OCI-LY1 (cell line): ENCODE data around the gene ARHGAP10.
"Not testable (repeated sequence)": the region's sequence is repeated elsewhere in the genome, so short reads cannot be mapped to it uniquely, and the experiment has no call there.

Experiments
- EZH2 ChIP-seq: fragments of 200-600 bp; sonication (generic), shearing (Covaris generic); IDR thresholded peaks from 2 replicates; pipeline ENCODE4 v1.8.0; 2017; ENCODE audit warnings: borderline replicate concordance, mixed run types, mild to moderate bottlenecking, antibody characterized with exemption, low read length, moderate library complexity, mixed read lengths
- TF ChIP-seq, protein P1 (sequence below): fragments of 200-600 bp; sonication (generic), shearing (Covaris generic); IDR thresholded peaks from 2 replicates; pipeline ENCODE4 v1.5.1; 2017; ENCODE audit warnings: mild to moderate bottlenecking, antibody characterized with exemption, low read length, moderate library complexity, mixed read lengths

GRCh38 chr4:147885216-147885615 is 153.3 kb downstream of the ARHGAP10 start:
- TF ChIP-seq, protein P1, sequence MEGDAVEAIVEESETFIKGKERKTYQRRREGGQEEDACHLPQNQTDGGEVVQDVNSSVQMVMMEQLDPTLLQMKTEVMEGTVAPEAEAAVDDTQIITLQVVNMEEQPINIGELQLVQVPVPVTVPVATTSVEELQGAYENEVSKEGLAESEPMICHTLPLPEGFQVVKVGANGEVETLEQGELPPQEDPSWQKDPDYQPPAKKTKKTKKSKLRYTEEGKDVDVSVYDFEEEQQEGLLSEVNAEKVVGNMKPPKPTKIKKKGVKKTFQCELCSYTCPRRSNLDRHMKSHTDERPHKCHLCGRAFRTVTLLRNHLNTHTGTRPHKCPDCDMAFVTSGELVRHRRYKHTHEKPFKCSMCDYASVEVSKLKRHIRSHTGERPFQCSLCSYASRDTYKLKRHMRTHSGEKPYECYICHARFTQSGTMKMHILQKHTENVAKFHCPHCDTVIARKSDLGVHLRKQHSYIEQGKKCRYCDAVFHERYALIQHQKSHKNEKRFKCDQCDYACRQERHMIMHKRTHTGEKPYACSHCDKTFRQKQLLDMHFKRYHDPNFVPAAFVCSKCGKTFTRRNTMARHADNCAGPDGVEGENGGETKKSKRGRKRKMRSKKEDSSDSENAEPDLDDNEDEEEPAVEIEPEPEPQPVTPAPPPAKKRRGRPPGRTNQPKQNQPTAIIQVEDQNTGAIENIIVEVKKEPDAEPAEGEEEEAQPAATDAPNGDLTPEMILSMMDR = not testable (repeated sequence)
- TF ChIP-seq EZH2 = not testable (repeated sequence)
